ENCODE results near the gene SPECC1.
"Not testable (repeated sequence)": the region's sequence is repeated elsewhere in the genome, so short reads cannot be mapped to it uniquely, and the experiment has no call there.

SPECC1 gene

DNA sequence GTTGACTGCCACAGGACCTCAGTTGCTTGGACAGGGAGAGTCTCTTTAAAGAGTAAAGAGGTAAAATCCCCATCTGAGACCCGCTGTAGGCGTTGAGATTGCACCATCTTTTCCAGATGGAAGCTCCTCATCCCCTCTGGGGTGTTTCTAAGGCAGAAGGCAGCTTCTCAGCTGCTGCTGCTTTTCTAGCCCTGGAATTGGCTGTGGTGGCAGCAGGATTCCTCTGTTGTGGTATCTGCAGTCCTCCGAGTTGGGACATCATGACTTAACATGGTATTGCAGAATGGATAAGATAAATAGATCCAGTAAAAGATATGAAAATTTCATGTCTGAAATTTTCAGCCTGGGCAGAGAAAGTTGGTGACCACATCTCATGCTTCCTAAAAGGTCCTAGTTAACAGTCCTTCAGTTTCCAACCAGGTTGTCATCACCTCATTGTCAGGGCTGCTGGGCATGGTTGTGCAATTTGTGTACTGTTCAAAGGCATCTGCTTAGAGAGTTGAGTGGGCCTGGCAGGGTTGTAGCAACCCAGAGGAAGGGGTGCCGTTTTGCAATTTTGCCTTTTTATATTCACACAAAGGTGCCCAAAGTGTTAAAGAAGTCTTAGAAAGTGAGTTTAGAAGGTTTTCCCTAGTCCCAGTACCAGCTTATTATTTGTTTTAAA, 150.4 kb downstream of the SPECC1 start:
- no peak overlapping the region for H3K27ac ChIP-seq
- TF ChIP-seq, protein P1, sequence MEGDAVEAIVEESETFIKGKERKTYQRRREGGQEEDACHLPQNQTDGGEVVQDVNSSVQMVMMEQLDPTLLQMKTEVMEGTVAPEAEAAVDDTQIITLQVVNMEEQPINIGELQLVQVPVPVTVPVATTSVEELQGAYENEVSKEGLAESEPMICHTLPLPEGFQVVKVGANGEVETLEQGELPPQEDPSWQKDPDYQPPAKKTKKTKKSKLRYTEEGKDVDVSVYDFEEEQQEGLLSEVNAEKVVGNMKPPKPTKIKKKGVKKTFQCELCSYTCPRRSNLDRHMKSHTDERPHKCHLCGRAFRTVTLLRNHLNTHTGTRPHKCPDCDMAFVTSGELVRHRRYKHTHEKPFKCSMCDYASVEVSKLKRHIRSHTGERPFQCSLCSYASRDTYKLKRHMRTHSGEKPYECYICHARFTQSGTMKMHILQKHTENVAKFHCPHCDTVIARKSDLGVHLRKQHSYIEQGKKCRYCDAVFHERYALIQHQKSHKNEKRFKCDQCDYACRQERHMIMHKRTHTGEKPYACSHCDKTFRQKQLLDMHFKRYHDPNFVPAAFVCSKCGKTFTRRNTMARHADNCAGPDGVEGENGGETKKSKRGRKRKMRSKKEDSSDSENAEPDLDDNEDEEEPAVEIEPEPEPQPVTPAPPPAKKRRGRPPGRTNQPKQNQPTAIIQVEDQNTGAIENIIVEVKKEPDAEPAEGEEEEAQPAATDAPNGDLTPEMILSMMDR (conservative IDR thresholded peaks at IDR 0.05): no peak

DNA sequence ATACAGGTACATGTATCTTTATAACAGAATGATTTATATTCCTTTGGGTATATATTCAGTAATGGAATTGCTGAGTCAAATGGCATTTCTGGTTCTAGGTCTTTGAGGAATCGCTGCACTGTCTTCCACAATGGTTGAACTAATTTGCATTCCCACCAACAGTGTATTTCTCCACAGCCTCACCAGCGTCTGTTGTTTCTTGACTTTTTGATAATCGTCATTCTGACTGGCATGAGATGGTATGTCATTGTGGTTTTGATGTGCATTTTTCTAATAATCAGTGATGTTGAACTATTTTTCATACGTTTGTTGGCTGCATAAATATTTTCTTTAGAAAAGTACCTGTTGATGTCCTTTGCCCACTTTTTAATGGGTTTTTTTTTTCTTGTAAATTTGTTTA, 156.4 kb downstream of the SPECC1 start:
- H3K27ac ChIP-seq: not testable (repeated sequence)

DNA sequence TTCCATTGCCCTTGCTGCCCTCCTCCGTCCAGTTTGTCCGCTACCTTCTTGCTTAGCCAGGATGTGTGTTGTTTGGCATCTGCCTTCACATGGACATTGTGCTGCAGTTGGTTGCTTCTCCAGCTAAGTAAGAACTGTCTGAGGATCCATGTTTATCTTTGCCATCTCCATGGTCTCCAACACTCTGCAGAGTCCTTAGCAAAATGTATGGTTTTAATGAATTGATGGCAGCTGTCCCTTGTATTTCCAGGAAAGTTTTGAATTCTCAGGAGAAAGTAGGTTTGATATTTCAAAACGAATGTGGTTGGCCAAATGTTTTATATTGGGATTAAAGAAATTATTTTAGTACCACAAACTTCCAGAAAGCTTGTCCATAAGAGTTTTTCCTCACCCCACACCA, 160.9 kb downstream of the SPECC1 start:
- no peak overlapping the region for H3K27ac ChIP-seq
- TF ChIP-seq, protein P1 (conservative IDR thresholded peaks at IDR 0.05): no peak

DNA sequence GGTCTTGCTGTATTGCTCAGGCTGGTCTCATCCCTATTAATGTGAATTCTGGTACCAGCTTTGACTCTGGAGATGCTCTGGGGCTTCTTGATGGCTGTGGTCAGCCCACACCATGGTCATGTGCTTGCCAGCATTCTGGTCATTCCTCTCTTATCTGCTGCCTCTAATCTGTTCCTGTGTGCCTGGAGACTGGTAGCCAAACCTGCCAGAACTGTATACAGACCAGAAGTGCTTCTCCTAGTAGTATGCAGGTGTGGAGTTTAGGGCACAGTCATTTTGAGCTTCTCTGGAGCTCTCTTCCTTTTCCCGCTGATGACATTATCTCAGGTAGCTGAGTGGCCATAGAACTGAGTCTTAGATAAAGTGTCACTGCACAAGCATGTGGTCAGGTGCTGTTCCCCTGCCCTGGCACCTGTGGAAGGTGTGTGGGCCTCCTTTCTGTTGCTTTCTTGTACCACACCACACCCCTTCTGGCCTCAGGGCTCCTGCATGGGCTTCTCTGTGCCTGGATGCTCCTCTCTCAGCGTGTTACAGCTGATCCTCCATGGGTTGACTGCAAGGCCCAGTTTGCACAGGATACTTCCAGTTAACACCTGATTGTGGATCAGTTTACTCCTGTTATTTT, 162.7 kb downstream of the SPECC1 start:
- TF ChIP-seq, protein P1 (conservative IDR thresholded peaks at IDR 0.05): no peak
- H3K27ac ChIP-seq: no peak overlapping the region

DNA sequence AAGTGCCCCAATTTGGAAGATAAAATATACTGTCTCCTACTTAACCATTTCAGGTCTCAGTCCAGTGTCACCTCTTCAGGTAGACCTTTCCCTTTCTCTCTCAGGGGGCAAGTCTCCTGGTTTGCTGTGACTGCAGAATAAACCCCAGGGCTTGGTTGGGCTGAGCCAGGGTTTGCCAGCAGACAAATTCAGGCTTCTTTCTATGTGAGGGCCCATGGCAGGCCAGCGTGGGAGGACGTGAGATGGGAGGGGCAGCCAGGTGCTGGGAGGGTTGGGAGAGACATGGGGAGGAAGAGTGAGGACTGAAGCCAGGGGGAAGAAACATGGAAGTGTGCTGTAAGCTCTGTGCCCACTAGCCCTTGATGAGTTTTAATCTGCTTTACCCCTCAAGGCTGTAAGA, 163.2 kb downstream of the SPECC1 start:
- no peak overlapping the region for H3K27ac ChIP-seq
- TF ChIP-seq, protein P1 (conservative IDR thresholded peaks at IDR 0.05): no peak

DNA sequence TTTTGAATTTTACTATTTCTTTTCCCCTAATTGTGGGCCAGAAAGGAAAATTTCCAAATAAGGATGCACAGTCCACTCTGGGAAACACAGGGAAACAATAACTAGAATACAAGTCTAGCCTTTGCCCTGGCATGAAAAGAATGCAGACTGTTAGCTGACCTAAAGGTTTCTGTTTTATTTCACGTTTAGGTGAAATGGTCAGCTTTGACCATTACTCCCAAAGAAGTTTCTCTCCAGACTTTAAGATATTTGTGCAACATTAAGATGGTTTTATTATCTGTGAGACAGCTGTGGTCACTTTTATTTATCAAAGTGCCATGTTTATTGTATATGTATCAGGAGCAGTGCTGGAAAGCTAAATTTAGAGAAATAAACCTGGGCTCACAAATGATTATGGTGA, 163.9 kb downstream of the SPECC1 start:
- TF ChIP-seq, protein P1 (conservative IDR thresholded peaks at IDR 0.05): no peak

DNA sequence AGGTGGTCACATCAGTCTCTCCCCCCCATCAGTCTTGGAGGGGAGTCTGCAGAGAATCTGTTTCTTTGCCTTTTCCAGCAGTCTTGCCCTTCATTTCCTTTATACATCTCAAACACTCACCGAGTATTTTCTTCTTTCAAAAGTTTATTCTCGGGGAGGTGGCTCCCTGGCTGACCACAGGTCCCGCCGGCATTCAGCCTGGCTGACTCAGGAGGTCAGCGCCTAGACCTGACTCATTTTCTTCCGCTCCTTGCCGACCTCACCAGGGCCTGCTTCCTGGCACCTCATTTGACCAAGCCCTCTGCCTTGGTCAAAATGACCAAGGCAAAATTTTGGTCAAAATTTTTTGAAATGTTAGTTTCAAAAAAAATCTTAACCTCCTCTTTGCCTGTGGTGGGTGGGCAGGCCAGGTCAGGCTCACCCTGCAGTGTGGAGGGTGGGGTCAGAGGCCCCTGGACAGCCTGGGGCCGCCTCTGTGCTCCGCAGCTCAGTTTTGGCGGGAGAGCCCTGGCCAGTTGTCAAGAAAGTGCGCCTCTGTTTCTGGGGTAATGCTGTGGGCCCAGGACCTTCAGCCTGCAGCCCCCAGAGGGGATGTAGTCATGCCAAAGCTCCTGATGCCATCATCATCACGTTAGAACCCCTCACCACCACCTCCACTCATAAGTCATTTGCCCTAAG, 165.6 kb downstream of the SPECC1 start:
- H3K27ac ChIP-seq: no peak overlapping the region
- TF ChIP-seq, protein P1 (conservative IDR thresholded peaks at IDR 0.05): no peak

More for the DNA sequence above, 163.9 kb downstream of the SPECC1 start:
- no peak overlapping the region for H3K27ac ChIP-seq

DNA sequence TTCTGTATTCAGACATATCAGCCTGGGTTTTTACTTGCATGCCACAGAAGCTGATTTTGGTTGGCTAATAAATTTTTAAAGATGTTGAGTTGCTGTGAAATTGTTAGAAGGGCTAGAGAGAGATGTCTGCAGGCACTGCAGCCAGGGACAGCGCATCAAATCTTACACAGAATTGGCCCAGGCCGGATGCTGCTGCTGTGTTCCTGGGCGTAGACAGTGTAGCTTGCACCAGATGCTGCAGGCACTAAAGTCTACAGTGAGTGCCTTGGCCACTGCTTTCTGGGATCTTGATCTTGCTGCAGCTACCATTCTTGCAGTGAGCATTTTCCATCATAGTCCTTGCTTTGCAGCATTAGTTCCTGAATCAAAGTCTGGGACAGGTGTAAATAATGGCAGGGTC, 169.9 kb downstream of the SPECC1 start:
- TF ChIP-seq, protein P1 (conservative IDR thresholded peaks at IDR 0.05): no peak

More for the DNA sequence above, 169.9 kb downstream of the SPECC1 start:
- H3K27ac ChIP-seq: no peak overlapping the region

Measured in VCaP (cell line).